WTC11 (cell line): ENCODE data around the gene ARHGEF28. TPM values are rescaled to one million over a fixed set of nuclear protein-coding genes. Genes with fewer than 3 reads are reported as not detected.

Experiments
- ATAC-seq: fragments of 200-7000 bp; cut with Tn5 transposase; 2 replicates; pipeline ENCODE4 v1.10.0; 2021; ENCODE audit warnings: mild to moderate bottlenecking, moderate library complexity
- CTCF ChIA-PET: fragments of 300-600 bp; sonication (Branson Sonifier 250); formaldehyde crosslinking; loops from one replicate; lab custom pipeline; 2021; ENCODE audit warnings: antibody characterized with exemption; lab: Charles Lee
- POLR2A ChIA-PET: fragments of 350-600 bp; sonication (Branson Sonifier 250); formaldehyde crosslinking; loops from one replicate; lab custom pipeline; 2021; ENCODE audit warnings: antibody characterized with exemption; lab: Charles Lee
- DNase-seq: peaks from one replicate; pipeline ENCODE4 v3.0.0; 2021; ENCODE audit warnings: low spot score
- H3K27ac Mint-ChIP-seq: 2 replicates; pipeline ENCODE4 v1.8.0; 2021; ENCODE audit warnings: mixed read lengths
- H3K27me3 Mint-ChIP-seq: 2 replicates; pipeline ENCODE4 v1.8.0; 2021; ENCODE audit warnings: low read depth, mild to moderate bottlenecking, moderate library complexity, mixed read lengths
- H3K36me3 Mint-ChIP-seq: 2 replicates; pipeline ENCODE4 v1.8.0; 2021; ENCODE audit warnings: mixed read lengths
- H3K4me1 Mint-ChIP-seq: 2 replicates; pipeline ENCODE4 v1.8.0; 2022; ENCODE audit warnings: mixed read lengths
- H3K4me3 Mint-ChIP-seq: 2 replicates; pipeline ENCODE4 v1.8.0; 2021; ENCODE audit warnings: mild to moderate bottlenecking, moderate library complexity, mixed read lengths
- H3K9me3 Mint-ChIP-seq: 2 replicates; pipeline ENCODE4 v1.8.0; 2021; ENCODE audit warnings: mixed read lengths
- AFF4 ChIP-seq: sonication (generic); formaldehyde crosslinking; IDR thresholded peaks from 2 replicates; pipeline ENCODE4 v1.8.1; 2023; ENCODE audit warnings: mild to moderate bottlenecking, missing genetic modification reagents, borderline replicate concordance
- CBFB ChIP-seq: sonication (generic); formaldehyde crosslinking; IDR thresholded peaks from 2 replicates; pipeline ENCODE4 v1.8.1; 2022; ENCODE audit warnings: mild to moderate bottlenecking, low read depth, missing genetic modification reagents
- CREM ChIP-seq: sonication (generic); formaldehyde crosslinking; IDR thresholded peaks from 2 replicates; pipeline ENCODE4 v1.8.1; 2022; ENCODE audit warnings: mild to moderate bottlenecking, missing genetic modification reagents, moderate library complexity
- FOXK1 ChIP-seq: sonication (generic); formaldehyde crosslinking; IDR thresholded peaks from 2 replicates; pipeline ENCODE4 v1.8.0; 2022; ENCODE audit warnings: mild to moderate bottlenecking, moderate library complexity, missing genetic modification reagents
- JUN ChIP-seq: sonication (generic); formaldehyde crosslinking; IDR thresholded peaks from 2 replicates; pipeline ENCODE4 v1.8.0; 2023; ENCODE audit warnings: mild to moderate bottlenecking, missing genetic modification reagents
- NFE2L1 ChIP-seq: sonication (generic); formaldehyde crosslinking; IDR thresholded peaks from 2 replicates; pipeline ENCODE4 v1.8.1; 2023; ENCODE audit warnings: missing genetic modification reagents
- TEAD1 ChIP-seq: sonication (generic); formaldehyde crosslinking; IDR thresholded peaks from 2 replicates; pipeline ENCODE4 v1.8.0; 2022; ENCODE audit warnings: mild to moderate bottlenecking, missing genetic modification reagents
- ZNF532 ChIP-seq: fragments of 250-450 bp; sonication (Bioruptor Pico); IDR thresholded peaks from 2 replicates; pipeline ENCODE4 v1.9.0; 2021; ENCODE audit warnings: mild to moderate bottlenecking, borderline replicate concordance
- total RNA-seq: library from RNA; stranded (reverse); gene quantifications from 3 replicates; pipeline ENCODE4 v1.2.3, GENCODE V29; 2021

ARHGEF28 gene
- total RNA-seq, 1 experiment from 2014 or later = 0.96 TPM

GRCh38 chr5:73666891-73667290 lies 40.9 kb downstream of the ARHGEF28 start (continued):
- no peak for TF ChIP-seq CREM (CRISPR knock-in tag)
- no peak for TF ChIP-seq TEAD1 (CRISPR knock-in tag)
- no peak for TF ChIP-seq AFF4 (CRISPR knock-in tag)

GRCh38 chr5:73668017-73668416 lies 42.0 kb downstream of the ARHGEF28 start:
- DNase-seq = no peak
- no peak for ATAC-seq
- H3K4me1 Mint-ChIP-seq = peaks cover 5% of the 10 kb centered on the region; the same call in 1 of the 2 replicates
- CTCF ChIA-PET = no interaction called here
- TF ChIP-seq FOXK1 (CRISPR knock-in tag) (no peak), JUN (CRISPR knock-in tag) (no peak), AFF4 (CRISPR knock-in tag) (no peak), NFE2L1 (no peak), CREM (CRISPR knock-in tag) (no peak)
- no peak overlapping the region for H3K27ac Mint-ChIP-seq
- H3K27me3 Mint-ChIP-seq = peaks cover 2% of the 10 kb centered on the region; the same call in 1 of the 2 replicates
- H3K4me3 Mint-ChIP-seq = no peak overlapping the region
- H3K9me3 Mint-ChIP-seq = no peaks in the 10 kb centered on the region
- H3K36me3 Mint-ChIP-seq = no peaks in the 10 kb centered on the region
- POLR2A ChIA-PET = no interaction called here

GRCh38 chr5:73668486-73669111 lies 42.6 kb downstream of the ARHGEF28 start:
- H3K27ac Mint-ChIP-seq = no peak overlapping the region
- CTCF ChIA-PET = no interaction called here
- no peak for ATAC-seq
- POLR2A ChIA-PET = no interaction called here
- no peak overlapping the region for H3K4me3 Mint-ChIP-seq
- TF ChIP-seq ZNF532 (CRISPR knock-in tag) (no peak), CBFB (CRISPR knock-in tag) (no peak)
- peaks cover 2% of the 10 kb centered on the region; the same call in 1 of the 2 replicates for H3K27me3 Mint-ChIP-seq
- H3K36me3 Mint-ChIP-seq = no peaks in the 10 kb centered on the region
- peaks cover 7% of the 10 kb centered on the region; the same call in 1 of the 2 replicates for H3K4me1 Mint-ChIP-seq
- no peak for DNase-seq
- H3K9me3 Mint-ChIP-seq = no peaks in the 10 kb centered on the region
